Ramos (cell line): Measurements from ENCODE around the gene SPATA25.

Experiments used
- in situ Hi-C: fragments of 300-500 bp; cut with MboI; formaldehyde crosslinking; loops from one replicate; pipeline ENCODE4 v1.14.3; 2022; ENCODE audit warnings: low sequenced_read_pairs; ENCODE audit not compliant: unreplicated experiment

Gene SPATA25

GRCh38 chr20:45887346-45887715 lies at the start of gene SPATA25:
Gene SPATA25, minus strand, starts transcription at chr20:45887622. Its CDS starts 32 bp downstream, at chr20:45887590.
- in situ Hi-C loops, result no loop called here

GRCh38 chr20:45935416-45936046 lies 48.1 kb upstream of the SPATA25 start:
- in situ Hi-C loops, result loop anchor here (25.0 kb wide), 1 partner anchor 123 kb away; the partner anchor contains the start of gene UBE2C

GRCh38 chr20:45934586-45935415 lies 47.4 kb upstream of the SPATA25 start, which contains the start of gene PCIF1:
Gene PCIF1, plus strand, starts transcription at chr20:45934683. Its CDS starts 4,317 bp downstream, at chr20:45939000.
- in situ Hi-C loops, result loop anchor here (25.0 kb wide), 1 partner anchor 122 kb away; the partner anchor contains the start of gene UBE2C

- in situ Hi-C loops, result loop anchor here (25.0 kb wide), 1 partner anchor 122 kb away; the partner anchor contains the start of gene UBE2C
Measured at GRCh38 chr20:45934046-45934585, 46.7 kb upstream of the SPATA25 start.

GRCh38 chr20:45933266-45934045 lies 46.0 kb upstream of the SPATA25 start:
- in situ Hi-C loops, result loop anchor here (25.0 kb wide), 1 partner anchor 121 kb away; the partner anchor contains the start of gene UBE2C

GRCh38 chr20:45931680-45932079 lies 44.3 kb upstream of the SPATA25 start:
- in situ Hi-C loops, result loop anchor here (25.0 kb wide), 1 partner anchor 119 kb away; the partner anchor contains the start of gene UBE2C

GRCh38 chr20:45927071-45927878 lies 39.9 kb upstream of the SPATA25 start:
- in situ Hi-C loops, result loop anchor here (10.0 to 25.0 kb wide), 2 partner anchors 62 to 115 kb away; partner anchors contain the start of gene UBE2C

GRCh38 chr20:45926731-45927070 lies 39.3 kb upstream of the SPATA25 start:
- in situ Hi-C loops, result loop anchor here (10.0 to 25.0 kb wide), 2 partner anchors 62 to 114 kb away; partner anchors contain the start of gene UBE2C

- in situ Hi-C loops, result loop anchor here (10.0 to 25.0 kb wide), 2 partner anchors 61 to 114 kb away; partner anchors contain the start of gene UBE2C
Measured at GRCh38 chr20:45925821-45926506, 38.5 kb upstream of the SPATA25 start.

- in situ Hi-C loops, result loop anchor here (10.0 to 25.0 kb wide), 2 partner anchors 60 to 112 kb away; partner anchors contain the start of gene UBE2C
Measured at GRCh38 chr20:45924391-45925261, 37.2 kb upstream of the SPATA25 start.

- in situ Hi-C loops, result loop anchor here (10.0 kb wide), 1 partner anchor 57 kb away; no protein-coding TSS in a partner anchor
Measured at GRCh38 chr20:45921337-45922189, 34.1 kb upstream of the SPATA25 start.

- in situ Hi-C loops, result loop anchor here (10.0 kb wide), 1 partner anchor 56 kb away; no protein-coding TSS in a partner anchor
Measured at GRCh38 chr20:45920462-45921336, 33.3 kb upstream of the SPATA25 start.

- in situ Hi-C loops, result loop anchor here (10.0 kb wide), 1 partner anchor 55 kb away; no protein-coding TSS in a partner anchor
Measured at GRCh38 chr20:45919542-45920399, 32.3 kb upstream of the SPATA25 start.

- in situ Hi-C loops, result no loop called here
Measured at GRCh38 chr20:45918779-45919537, 31.5 kb upstream of the SPATA25 start.
